GM12874 (cell line): Measurements from ENCODE around the gene GPSM3.

Experiments
- CTCF ChIP-seq: IDR thresholded peaks from 2 replicates; pipeline ENCODE4 v1.5.1; 2011; ENCODE audit warnings: low read depth, mild to moderate bottlenecking, control low read depth, low read length, moderate library complexity; ENCODE audit not compliant: insufficient read depth

The GPSM3 gene

GRCh38 chr6:32181148-32181702 lies 11.2 kb downstream of the GPSM3 start:
- TF ChIP-seq CTCF, result no peak

- TF ChIP-seq CTCF, result no peak
Measured at GRCh38 chr6:32179766-32180405, 12.6 kb downstream of the GPSM3 start.

GRCh38 chr6:32178547-32179440 lies 13.6 kb downstream of the GPSM3 start:
- no peak for TF ChIP-seq CTCF

- TF ChIP-seq CTCF, result no peak
Measured at GRCh38 chr6:32177788-32178546, 14.5 kb downstream of the GPSM3 start, which contains the start of gene RNF5. TSS of gene RNF5 (plus strand) at chr6:32178405. CDS start at chr6:32178512, 107 bp downstream.

DNA sequence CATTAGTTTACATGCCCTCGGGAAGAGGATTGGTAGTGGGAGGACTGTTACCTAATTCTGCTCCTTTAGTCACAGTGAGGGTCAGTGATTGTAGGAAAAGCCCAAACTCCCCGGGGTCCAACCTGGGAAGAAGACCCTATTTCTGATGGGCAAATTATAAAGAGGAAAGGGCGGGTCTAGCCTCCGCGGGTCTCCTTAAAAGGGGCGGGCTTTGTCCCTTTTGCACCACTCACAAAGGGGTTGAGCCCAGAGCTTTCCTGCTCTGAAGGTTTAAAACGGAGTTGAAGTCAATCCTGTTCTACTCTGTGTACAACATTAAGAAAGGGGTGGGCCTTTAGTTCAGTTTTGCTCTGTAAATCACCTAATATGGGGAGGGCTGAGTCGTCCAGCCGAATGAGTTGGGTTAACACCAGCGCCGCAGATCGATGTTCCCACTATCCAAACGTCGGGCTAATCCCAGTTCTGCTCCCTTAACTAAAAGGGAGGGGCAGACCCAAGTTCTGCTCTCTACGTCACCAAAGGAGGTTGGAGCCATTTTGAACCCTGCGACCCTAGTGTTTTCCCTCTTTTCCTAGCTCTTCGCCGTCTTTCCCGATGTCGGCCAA lies 15.2 kb downstream of the GPSM3 start:
- no peak for TF ChIP-seq CTCF

- TF ChIP-seq CTCF, result no peak
Measured at GRCh38 chr6:32176476-32177182, 15.8 kb downstream of the GPSM3 start.
